GM15510 (cell line): ENCODE data around the gene ANKRD33.

ENCODE experiments used
- POLR2A ChIP-seq: IDR thresholded peaks from 3 replicates; pipeline ENCODE4 v1.6.1; 2011; ENCODE audit warnings: borderline replicate concordance; ENCODE audit not compliant: insufficient read length; ENCODE audit errors: extremely low read depth

ANKRD33 gene

DNA sequence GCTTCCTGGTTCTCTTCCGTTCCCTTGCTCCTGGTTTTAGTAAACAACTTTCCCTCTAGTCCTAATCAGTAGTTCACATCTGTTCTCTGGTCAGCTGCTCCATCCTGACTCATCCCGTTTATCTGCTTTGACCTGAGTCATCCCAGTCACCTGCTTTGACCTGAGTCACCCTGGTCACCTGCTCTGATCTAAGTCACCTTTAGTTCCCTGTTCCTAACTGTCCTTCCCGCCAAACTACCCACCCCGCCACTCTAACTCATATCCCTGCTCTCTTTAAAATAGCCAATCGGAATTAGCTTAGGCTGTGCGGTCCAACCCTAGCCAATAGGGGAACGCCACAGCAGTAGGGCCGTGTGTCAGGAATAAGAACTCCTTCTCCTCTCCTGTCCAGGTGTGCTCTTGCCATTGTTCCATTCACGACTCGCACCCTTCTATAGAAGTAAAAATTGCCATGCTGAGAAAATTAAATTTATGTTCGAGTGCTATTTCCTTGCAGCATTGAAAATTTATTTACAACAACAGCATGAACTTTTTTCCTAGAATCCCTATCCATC, 3.1 kb upstream of the ANKRD33 start:
- no peak for TF ChIP-seq POLR2A

DNA sequence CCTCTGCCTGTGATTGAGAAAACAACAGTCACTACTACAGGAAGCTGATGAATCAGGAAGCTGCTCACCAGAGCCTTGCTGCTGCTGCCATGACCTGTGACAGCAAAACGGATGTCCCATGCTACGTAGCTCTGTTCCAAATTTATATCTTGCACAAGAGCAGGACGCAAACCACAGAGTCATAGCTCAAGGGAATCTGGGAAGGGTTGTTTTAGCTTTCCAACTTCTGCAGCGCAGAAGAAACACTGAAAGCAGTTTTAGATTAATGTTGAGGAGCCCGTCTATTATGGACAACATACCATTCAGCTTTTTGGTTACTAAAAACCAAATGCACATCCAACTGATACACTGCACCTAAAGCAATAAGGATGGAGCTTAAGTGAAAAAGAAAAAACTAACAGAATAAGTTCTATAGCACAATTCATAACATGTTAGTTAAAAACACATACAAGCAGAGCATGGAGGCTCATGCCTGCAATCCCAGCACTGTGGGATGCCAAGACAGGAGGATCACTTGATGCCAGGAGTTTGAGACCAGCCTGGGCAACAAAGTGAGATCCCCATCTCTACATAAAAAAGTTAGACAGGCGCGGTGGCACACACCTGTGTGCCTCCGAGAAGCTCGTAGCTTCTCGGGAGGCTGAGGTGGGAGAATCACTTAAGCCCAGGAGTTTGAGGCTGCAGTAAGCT, 1.7 kb upstream of the ANKRD33 start:
- no peak for TF ChIP-seq POLR2A

GRCh38 chr12:51888316-51889215, 663 bp downstream of the ANKRD33 start:
- no peak for TF ChIP-seq POLR2A

DNA sequence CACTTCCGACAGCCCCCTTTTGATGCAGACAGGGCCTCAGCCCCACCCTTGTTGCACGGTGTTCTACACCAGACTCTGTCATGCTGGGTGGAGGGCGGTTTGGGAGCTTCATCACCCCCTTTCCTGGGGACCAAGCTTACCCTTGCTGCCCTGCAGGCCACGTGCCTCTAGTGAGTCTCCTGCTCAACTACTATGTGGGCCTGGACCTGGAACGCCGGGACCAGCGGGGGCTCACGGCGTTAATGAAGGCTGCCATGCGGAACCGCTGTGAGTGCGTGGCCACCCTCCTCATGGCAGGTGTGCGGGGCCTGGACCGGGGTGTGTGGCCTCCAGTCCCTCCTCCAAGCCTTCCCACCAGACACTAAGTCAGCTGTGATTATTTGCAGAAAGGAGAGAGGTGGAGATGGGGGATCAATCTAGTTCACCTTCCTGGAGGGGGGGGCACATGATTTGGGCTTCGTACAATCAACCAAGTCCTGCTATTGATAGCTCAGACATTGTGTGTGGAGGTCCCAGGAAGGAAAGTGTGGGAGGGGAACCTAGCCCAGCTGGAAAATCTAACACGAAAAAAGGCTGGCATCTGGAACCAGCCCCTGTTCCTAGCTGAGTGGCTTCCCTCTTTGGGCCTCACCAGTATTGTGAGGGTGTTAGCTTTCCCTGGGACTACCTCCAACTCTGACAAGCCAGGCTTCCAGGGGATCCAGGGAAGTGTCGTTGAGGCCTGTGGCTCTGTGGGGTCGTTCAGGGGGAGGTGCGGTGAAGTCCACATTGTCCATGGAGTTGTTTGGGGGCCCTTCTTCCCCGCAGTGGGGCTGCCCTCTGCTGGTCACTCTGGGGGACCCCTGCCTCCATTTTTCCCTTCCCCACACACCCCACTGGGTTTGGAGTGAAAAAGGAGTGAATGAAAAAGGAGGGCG, 1.6 kb downstream of the ANKRD33 start:
- TF ChIP-seq POLR2A, result no peak

GRCh38 chr12:51890133-51890464, 2.2 kb downstream of the ANKRD33 start:
- no peak for TF ChIP-seq POLR2A

DNA sequence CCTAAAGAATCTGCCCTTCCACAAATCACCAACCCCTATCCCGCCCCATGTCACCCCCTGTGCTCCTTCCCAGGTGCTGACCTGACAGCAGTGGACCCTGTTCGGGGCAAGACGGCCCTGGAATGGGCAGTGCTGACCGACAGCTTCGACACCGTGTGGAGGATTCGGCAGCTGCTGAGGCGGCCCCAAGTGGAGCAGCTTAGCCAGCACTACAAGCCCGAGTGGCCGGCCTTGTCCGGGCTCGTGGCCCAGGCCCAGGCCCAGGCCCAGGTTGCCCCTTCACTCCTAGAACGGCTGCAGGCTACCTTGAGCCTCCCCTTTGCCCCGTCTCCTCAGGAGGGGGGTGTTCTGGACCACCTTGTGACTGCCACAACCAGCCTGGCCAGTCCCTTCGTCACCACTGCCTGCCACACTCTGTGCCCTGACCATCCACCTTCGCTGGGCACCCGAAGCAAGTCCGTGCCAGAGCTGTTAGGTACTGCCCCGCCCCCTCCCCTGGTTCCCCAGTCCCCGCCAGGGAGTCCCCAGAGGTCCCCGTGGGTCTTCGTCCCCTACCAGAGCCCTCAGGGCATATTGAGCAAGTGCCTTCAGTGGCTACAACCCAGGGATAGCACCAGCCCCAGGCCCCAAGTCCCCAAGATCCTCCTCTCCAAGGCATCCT, 2.7 kb downstream of the ANKRD33 start:
- no peak for TF ChIP-seq POLR2A

DNA sequence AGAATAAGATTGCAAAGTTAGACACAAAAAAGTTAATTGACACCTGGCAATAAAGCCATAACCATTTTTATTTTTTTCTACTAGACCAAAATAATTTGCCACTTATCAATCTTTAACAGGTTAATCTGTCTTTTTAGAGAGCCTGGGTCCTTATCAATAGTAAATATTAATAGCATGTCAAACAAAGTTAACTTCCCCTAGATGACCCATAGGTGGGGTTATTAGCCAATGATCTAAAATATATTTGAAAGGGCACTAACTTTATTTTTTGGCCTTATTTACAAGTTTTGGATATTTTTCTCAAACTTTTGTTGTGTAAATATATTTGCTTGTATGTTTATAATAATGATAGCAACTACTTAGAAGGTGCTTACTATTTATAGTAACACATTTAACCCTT, 3.9 kb downstream of the ANKRD33 start:
- no peak for TF ChIP-seq POLR2A

- TF ChIP-seq POLR2A, result no peak
These were observed 5.9 kb downstream of the ANKRD33 start for GRCh38 chr12:51893786-51894185.

DNA sequence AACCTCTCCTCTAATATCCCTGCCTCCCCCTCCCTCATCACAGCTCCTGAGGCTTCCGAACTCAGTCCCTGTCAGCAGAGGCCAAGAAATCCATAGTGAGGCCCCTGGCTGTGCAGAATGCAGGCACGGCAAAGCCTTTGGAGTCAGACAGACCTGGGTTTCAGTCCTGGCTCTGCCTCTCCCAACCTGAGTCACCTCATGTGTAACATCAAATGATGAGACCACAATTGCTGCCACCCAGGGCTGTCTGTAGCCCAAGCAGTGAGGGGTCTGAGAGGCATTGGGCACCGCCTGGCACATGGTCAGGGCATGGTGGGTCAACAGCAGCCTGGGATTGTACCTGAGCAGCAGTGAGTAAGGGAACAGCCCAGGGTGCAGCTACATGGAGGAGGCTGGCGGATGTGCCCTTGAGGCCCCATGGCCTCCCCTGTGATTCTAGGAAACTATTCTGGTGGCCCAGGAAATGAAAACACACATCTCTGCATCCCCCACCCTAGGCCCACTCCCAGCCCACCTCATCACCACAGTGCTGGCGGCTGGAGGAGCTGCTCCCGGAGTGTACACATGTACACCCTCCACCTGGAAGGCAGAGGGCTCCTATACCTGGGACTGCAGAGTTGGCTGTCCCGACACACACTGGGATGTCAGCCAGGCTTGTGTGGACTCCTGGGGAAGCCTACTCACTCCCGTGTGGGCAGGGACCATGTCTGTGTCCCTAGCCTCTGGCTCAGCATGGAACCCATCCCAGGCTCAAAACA, 7.7 kb downstream of the ANKRD33 start:
- no peak for TF ChIP-seq POLR2A

DNA sequence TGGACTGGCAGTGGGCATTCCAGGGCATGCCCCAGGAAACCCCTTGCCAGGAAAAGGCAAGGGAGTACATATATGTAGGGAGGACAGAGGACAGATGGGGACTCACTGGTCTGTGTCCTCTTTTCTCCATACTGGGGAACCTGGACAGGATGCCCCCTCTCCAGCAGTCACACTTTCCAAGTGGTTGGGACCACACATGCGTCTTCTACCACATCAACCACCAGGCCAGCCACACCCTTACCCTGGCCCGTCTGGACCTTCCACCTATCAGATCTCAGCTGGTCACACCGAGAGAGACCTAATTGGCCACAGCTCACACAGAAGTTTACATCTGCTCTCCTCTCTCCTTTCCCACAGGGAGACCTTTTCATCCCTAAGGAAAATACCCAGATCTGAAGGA, 8.3 kb downstream of the ANKRD33 start:
- no peak for TF ChIP-seq POLR2A

- no peak for TF ChIP-seq POLR2A
These were observed 9.3 kb downstream of the ANKRD33 start for GRCh38 chr12:51897181-51897580.

GRCh38 chr12:51898506-51898905, 10.6 kb downstream of the ANKRD33 start:
- no peak for TF ChIP-seq POLR2A

- TF ChIP-seq POLR2A, result no peak
These were observed 11.0 kb downstream of the ANKRD33 start for GRCh38 chr12:51898937-51899336.
